ENCODE data around the gene ZNF354B.
A peak's percentile ranks its signal among the peaks of the same experiment; 100 is the strongest.
"Not testable (repeated sequence)": the region's sequence is repeated elsewhere in the genome, so short reads cannot be mapped to it uniquely, and the experiment has no call there.

Gene ZNF354B

GRCh38 chr5:178851951-178852350 lies 7.8 kb upstream of the ZNF354B start:
- in situ Hi-C loops (cut with HindIII; ENCODE audit: low sequenced_read_pairs) = no loop called here
- no peak for TF ChIP-seq CTCF (IDR thresholded peaks at IDR 0.05; ENCODE audit: low read depth, low read length)
- no peak for DNase-seq (ENCODE audit: low read depth, low spot score)
- H3K4me3 ChIP-seq (ENCODE audit: low read depth, low read length) = no peak overlapping the region

GRCh38 chr5:178854284-178854683 lies 5.5 kb upstream of the ZNF354B start:
- TF ChIP-seq CTCF (IDR thresholded peaks at IDR 0.05; ENCODE audit: low read depth, low read length) = no peak
- no peak overlapping the region for H3K4me3 ChIP-seq (ENCODE audit: low read depth, low read length)
- in situ Hi-C loops (cut with HindIII; ENCODE audit: low sequenced_read_pairs) = no loop called here

GRCh38 chr5:178860615-178861014 lies 862 bp downstream of the ZNF354B start:
- in situ Hi-C loops (cut with HindIII; ENCODE audit: low sequenced_read_pairs) = not testable (repeated sequence)

More at GRCh38 chr5:178854284-178854683, 5.5 kb upstream of the ZNF354B start:
- DNase-seq (ENCODE audit: low read depth, low spot score) = no peak

GRCh38 chr5:178861627-178862026 lies 1.9 kb downstream of the ZNF354B start:
- H3K4me3 ChIP-seq (ENCODE audit: low read depth, low read length) = no peak overlapping the region
- no peak for TF ChIP-seq CTCF (IDR thresholded peaks at IDR 0.05; ENCODE audit: low read depth, low read length)
- in situ Hi-C loops (cut with HindIII; ENCODE audit: low sequenced_read_pairs) = no loop called here
- no peak for DNase-seq (ENCODE audit: low read depth, low spot score)

More at GRCh38 chr5:178860615-178861014, 862 bp downstream of the ZNF354B start:
- peak overlapping the region; percentile 56 for H3K4me3 ChIP-seq (ENCODE audit: low read depth, low read length)
- DNase-seq (ENCODE audit: low read depth, low spot score) = not testable (repeated sequence)

GRCh38 chr5:178866946-178867345 lies 7.2 kb downstream of the ZNF354B start:
- no peak for TF ChIP-seq CTCF (IDR thresholded peaks at IDR 0.05; ENCODE audit: low read depth, low read length)
- in situ Hi-C loops (cut with HindIII; ENCODE audit: low sequenced_read_pairs) = no loop called here
- no peak for DNase-seq (ENCODE audit: low read depth, low spot score)
- H3K4me3 ChIP-seq (ENCODE audit: low read depth, low read length) = no peak overlapping the region

GRCh38 chr5:178869577-178869976 lies 9.8 kb downstream of the ZNF354B start:
- TF ChIP-seq CTCF (IDR thresholded peaks at IDR 0.05; ENCODE audit: low read depth, low read length) = no peak
- no peak overlapping the region for H3K4me3 ChIP-seq (ENCODE audit: low read depth, low read length)
- in situ Hi-C loops (cut with HindIII; ENCODE audit: low sequenced_read_pairs) = no loop called here
- DNase-seq (ENCODE audit: low read depth, low spot score) = peak; percentile 31

GRCh38 chr5:178870411-178870810 lies 10.7 kb downstream of the ZNF354B start:
- TF ChIP-seq CTCF (IDR thresholded peaks at IDR 0.05; ENCODE audit: low read depth, low read length) = no peak
- no peak for DNase-seq (ENCODE audit: low read depth, low spot score)
- in situ Hi-C loops (cut with HindIII; ENCODE audit: low sequenced_read_pairs) = no loop called here
- no peak overlapping the region for H3K4me3 ChIP-seq (ENCODE audit: low read depth, low read length)

Measured in astrocyte of the spinal cord (primary cell).